Stimulated activated CD4-positive, alpha-beta T cell treated with anti-CD3 and anti-CD28 coated beads, Interleukin-15, amount 100 ng/mL, for 24 hours (primary cell): Measurements from ENCODE around the gene GPC1.
"Not testable (repeated sequence)": the region's sequence is repeated elsewhere in the genome, so short reads cannot be mapped to it uniquely, and the experiment has no call there.

ENCODE experiments used
- DNase-seq: peaks from one replicate; pipeline ENCODE4 v3.0.0-alpha.2; 2020

The GPC1 gene

DNA sequence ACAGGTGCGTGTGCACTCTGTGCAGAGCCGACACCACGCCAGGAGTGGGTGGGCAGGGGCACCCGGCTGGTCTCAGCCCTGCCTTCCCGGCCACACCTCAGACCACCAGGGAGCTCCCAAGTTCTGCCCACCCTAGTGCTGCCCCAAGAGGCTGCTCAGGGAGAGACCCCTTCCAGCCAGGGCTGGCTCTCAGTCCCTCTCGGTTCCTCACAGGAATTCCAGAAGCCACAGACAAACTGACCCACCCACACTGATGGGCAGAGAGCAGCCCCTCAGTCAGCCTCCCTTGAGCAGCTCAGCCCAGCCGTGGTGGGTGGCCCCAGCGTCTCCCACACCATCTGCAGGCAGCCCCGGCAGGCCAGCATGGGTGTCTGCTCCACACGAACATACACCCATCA is 33.8 kb downstream of the GPC1 start:
- no peak for DNase-seq

GRCh38 chr2:240469740-240470139 is 34.3 kb downstream of the GPC1 start:
- DNase-seq: no peak

GRCh38 chr2:240472078-240472790 is 36.8 kb downstream of the GPC1 start:
- no peak for DNase-seq

GRCh38 chr2:240473211-240473610 is 37.7 kb downstream of the GPC1 start:
- no peak for DNase-seq

- no peak for DNase-seq
Measured at GRCh38 chr2:240477916-240478315, 42.5 kb downstream of the GPC1 start.

DNA sequence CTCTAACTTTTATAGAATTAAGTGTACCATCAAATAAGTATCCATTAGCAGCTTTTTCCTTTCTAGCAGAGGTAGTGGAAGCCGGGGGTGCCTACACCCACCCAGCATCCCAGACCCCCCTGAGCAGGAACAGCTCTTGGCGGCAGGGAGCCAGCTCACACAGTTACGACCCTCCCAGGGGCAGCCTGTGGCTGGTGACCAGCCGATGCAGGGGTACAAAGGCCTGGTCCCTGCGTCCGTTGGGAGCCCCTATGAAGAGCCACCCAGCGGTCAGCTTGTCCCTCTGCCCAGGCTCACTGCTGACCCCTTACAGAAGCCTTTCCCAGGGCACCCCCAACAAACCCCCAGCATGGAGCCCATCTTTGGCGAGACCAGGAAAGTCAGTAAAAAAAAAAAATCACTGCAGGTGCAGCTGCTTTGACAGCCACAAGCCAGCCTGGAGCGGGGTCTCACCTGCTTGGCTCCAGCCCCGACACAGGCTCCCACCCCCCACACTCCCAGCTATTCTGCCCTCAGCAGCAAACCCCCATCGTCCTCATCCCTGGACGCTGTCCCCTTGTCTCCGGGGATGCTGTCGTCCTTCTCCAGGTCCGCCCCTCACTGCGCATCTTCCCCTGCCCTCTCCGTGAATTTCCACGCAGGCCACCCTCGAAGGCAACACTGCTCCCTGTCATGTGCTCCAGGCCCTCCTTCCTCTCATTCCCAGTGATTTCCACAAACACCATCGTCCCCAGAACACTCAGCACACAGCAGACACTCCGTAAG is 43.1 kb downstream of the GPC1 start:
- DNase-seq: no peak

- DNase-seq: no peak
Measured at GRCh38 chr2:240479111-240479501, 43.6 kb downstream of the GPC1 start.

DNA sequence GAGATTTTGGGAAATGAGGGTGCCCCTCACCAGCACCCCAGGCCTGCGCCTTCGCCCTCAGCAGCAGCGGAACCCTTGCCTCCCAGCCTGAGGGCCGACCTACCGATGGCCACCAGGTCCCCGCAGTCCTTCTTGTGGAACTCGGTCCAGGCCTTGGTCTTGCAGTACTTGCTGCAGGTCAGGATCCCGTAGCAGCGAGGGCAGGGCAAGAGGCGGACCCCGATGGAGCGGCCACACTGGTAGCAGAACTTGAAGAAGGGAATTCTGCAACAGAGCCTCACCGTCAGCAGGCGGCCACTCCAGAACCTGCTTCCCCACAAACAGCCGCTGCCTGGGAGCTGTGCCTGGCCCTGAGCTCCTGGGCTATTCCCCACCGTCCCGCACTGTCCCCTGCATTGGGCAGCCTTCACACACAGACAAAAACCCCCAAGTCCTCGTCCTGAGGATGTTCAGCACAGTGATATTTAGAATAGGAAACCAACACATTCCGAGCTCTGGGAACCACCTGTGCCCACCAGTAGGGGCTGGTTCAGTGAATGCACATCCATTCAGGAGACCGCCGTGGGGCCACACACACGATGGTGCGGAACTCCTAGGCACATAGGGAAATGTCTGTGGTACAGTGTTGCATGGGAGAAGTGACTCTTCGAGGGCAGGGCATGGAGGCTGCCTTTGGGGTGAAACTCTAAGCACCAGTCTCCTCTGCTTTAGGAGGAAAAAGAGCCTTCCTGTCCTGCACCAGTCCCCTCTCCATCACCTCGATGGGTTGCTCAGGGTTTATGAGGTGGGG is 45.6 kb downstream of the GPC1 start:
- DNase-seq: no peak

DNA sequence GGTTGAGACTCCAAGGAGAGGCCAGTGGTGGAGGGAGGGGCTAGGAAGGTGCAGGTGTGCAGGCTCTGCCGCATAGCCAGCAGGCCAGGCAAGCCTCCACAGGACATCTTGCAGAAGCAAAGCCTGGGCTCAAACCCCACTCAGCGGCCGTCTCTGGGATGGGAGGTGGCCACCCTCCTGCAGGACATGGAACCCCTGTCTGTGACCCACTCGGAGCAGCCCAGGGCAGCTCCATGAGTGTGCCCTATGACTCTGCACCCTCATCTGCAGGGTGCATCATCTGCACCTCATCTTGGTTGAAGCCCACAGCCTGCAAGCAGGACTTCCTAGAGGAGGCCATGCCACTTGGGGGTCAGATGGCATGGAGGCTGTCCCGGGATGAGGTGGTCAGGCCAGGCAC is 46.3 kb downstream of the GPC1 start:
- DNase-seq: no peak

- no peak for DNase-seq
Measured at GRCh38 chr2:240482141-240482540, 46.7 kb downstream of the GPC1 start.

DNA sequence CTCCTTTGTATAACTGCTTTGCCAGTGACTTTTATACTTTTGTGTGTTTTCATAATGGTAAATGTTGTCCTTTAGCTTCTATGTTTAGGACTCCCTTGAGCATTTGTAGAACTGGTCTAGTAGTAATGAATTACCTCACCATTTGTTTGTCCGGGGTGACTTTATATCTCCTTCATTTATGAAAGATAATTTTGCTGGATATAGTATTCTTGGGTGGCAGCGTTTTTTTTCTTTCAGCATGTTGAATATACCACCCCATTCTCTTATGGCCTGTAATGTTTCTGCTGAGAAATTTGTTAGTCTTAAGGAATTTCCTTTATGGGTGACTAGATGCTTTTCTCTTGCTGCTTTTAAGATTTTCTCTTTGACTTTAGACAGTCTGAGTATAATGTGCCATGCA is 56.0 kb downstream of the GPC1 start:
- DNase-seq: no peak

DNA sequence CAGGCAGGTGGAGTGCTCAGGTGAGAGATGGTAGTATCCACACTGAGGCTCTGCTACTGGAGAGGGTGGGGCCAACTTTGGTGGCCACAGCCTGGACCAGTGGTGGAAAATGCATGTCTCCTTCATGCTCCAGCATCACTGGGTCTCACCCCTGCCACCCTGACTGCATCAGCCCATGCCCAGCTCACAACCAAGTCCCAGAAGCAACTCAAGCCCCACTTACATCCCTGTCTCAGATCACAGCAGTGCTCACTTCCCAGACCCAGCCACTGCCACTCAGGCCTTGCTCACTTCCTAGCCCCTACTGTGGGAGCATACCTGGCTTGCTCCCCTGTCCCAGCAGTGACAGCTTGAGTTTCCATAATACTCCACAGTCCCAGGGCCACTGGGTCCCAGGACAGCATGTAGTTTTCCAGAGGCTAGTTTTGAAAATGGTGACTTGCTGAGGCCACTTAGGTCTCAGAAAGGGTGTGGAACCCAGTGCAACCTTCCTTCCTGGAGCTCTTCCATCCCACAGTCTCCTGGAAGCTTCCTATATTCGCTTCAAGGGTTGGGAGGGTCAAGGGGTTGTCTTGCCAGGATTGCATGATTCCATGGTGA is 58.8 kb downstream of the GPC1 start:
- no peak for DNase-seq

- not testable (repeated sequence) for DNase-seq
Measured at GRCh38 chr2:240494942-240495341, 59.5 kb downstream of the GPC1 start.

- not testable (repeated sequence) for DNase-seq
Measured at GRCh38 chr2:240497082-240497481, 61.6 kb downstream of the GPC1 start.

GRCh38 chr2:240498171-240498957 is 62.9 kb downstream of the GPC1 start:
- DNase-seq: no peak

- DNase-seq: no peak
Measured at GRCh38 chr2:240498958-240499260, 63.4 kb downstream of the GPC1 start.

DNA sequence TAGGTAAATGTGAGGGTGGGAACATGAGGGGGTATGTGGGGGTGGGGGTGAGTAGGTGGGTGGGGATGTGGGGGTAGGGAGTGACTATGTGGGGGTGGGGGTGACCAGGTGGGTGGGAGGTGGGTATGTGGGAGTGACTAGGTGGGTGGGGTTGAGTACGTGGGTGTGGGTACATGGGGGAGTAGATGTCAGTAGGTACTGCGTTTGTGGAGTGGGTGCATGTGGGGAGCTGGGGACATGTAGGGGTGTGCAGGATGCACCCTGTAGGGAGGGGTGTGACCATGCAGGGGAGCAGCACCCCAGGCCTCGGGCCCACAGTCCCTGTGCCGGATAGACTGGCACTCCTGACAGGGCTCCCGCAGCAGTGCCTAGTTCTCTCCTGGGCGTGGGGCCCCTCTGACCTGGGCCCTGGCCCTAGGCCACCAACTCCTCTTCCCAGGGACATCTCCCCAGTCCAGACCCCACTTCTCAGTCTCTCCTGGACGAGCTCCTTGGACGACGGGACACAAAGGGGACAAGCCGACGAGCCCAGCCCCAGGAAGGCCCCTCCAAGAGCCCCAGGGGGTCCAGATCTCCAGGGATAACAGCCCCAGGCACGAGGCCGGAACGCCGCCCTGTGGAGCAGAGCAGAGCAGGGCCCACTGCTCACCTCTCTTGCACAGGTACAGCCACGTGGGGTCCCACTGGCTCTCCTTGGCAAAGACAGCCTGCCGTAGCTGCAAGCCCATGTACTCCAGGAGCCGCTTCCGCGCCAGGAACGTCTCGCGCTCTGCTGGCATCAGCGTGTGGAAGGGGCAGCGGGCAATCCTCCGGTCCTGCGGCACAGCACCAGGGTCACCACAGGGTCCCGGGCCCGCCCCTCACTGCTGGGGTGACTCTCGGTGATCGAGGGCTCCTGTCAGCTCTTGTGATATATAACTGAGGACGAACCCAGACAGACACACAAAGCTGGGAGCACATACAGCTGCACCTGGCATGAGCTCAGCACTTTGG is 64.1 kb downstream of the GPC1 start:
- no peak for DNase-seq

- DNase-seq: no peak
Measured at GRCh38 chr2:240500561-240501423, 65.3 kb downstream of the GPC1 start.

DNA sequence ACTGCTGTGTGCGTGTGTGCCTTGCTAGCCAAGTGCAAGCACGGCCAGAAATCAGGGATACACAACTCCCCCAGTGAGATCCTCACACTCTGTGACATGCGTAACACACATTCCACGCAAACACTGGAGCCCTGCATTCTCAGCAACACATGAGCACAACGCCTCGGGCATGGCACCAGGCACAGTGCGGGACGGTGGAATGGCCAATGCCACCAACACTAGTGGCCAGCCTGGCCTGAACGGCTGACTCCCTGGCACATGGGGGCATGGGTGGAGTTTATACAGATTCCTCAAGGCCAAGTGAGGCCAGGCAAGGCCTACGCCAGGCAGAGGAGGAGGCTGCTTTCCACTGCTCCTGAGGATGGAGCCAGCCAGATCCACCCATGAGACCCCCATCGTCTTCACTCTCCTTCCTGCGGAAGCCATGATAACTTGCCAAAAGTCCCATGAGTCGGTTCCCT is 66.1 kb downstream of the GPC1 start:
- DNase-seq: no peak

- no peak for DNase-seq
Measured at GRCh38 chr2:240502059-240502429, 66.6 kb downstream of the GPC1 start.
